ENCODE results near the gene AGAP2.
A peak's percentile ranks its signal among the peaks of the same experiment; 100 is the strongest.

AGAP2 gene

DNA sequence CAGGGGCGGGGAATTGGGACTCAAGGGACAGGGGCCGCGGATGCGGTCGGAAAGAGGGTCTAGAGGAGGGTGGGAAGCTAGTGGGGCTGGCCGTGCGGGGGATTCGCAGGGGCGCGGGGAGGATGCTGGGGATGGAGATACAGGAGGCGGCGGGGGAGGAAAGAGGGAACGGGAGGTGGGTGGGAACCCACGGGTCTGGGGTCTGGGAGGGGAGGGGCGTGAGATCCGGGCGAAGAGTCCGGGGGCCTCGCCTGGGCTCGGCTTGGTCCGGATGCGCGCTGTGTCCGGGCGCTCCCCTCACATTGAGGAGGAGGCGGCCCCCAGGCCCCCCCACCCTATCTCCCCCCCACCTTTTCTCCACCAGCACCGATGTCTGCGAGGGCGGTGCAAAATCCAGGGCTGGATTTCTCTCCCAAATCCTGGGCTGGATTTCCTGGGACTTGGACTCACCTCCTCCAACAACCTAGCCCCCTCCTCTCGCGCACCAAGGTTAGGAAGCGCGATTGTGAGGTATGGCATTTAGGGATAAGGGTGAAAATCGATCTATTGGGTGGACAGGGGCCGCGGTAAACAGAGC is at the start of gene AGAP2:
AGAP2 (minus strand) TSS at position 82 of the 577 bp plus-strand sequence. CDS start 496 bp downstream, outside the sequence.
- H3K4me3 ChIP-seq (ENCODE audit: control insufficient read depth, low read depth, low read length): peak within 1 kb of the TSS; percentile 12
- TF ChIP-seq CTCF (IDR thresholded peaks at IDR 0.05; ENCODE audit: control insufficient read depth, insufficient read depth, low read depth, low read length, missing control alignments): no peak
- DNase-seq (ENCODE audit: low read depth): no peak

DNA sequence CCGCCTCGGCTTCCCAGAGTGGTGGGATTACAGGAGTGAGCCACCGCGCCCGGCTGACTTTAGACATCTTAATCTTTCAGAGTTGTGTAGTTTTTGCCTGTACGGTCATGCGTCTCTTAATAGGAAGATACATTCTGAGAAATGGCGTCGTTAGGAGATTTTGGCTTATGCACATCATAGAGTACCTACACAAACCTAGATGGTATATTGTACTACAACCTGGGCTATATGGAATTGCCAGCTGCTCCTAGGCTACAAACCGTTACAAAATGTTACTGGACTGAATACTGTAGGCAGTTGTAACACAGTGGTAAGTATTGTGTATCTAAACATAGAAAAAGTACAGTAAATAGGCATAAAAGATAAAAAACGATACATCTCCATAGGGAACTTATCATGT is 45.3 kb upstream of the AGAP2 start:
- TF ChIP-seq CTCF (IDR thresholded peaks at IDR 0.05; ENCODE audit: control insufficient read depth, insufficient read depth, low read depth, low read length, missing control alignments): no peak
- no peak overlapping the region for H3K4me3 ChIP-seq (ENCODE audit: control insufficient read depth, low read depth, low read length)
- no peak for DNase-seq (ENCODE audit: low read depth)

DNA sequence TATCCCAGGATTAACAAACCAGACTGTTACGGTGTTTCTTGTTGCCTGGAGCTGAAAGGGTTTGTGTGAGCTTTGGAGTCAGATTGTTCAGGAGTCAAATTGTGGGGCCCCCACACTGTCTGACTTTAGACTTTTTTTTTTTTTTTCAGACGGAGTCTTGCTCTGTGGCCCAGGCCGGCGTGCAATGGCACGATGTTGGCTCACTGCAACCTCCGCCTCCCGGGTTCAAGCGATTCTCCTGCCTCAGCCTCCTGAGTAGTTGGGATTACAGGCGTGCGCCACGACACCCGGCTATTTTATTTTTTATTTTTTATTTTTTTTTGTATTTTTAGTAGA is 44.9 kb upstream of the AGAP2 start:
- H3K4me3 ChIP-seq (ENCODE audit: control insufficient read depth, low read depth, low read length): peak overlapping the region; percentile 95
- TF ChIP-seq CTCF (IDR thresholded peaks at IDR 0.05; ENCODE audit: control insufficient read depth, insufficient read depth, low read depth, low read length, missing control alignments): no peak
- DNase-seq (ENCODE audit: low read depth): no peak

DNA sequence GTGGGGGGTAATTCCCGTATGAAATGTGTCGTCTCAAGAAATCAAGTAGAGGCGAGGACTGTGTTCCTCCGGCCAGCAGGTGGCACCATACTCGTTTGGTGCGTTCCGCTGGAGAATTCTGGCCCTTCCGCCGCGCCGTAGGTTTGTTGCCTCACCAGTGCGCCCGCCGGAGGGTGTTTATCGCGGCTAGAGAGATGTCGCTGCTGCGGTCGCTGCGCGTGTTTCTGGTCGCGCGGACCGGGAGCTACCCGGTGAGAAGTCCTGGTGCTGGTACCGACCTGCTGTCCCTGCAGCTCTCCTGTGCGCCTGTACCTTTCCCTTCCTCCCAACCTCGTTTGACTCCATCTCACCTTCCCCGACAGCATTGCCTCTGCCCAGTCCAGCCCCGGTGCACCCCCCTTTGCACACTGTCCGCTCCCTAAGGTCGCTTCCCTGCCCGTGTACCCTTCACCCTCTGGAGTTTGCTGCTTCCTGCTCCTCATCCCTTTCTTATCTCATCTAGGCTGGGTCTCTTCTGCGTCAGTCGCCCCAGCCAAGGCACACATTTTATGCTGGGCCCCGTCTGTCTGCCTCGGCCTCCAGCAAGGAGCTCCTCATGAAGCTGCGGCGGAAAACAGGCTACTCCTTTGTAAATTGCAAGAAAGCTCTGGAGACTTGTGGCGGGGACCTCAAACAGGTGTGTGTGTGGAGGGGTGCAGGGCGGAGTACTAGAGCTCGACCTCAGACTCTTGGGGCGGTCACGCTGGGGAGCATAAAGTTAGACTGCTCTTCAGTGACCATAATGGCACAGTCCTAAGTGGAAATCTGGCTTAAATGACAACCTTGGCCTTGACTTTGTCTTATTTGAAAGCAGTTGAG is 44.3 kb upstream of the AGAP2 start, which contains the start of gene TSFM:
TSFM (plus strand) TSS at position 180 of the 858 bp plus-strand sequence; CDS start at position 195, 15 bp downstream.
- peak; percentile 90 for TF ChIP-seq CTCF (IDR thresholded peaks at IDR 0.05; ENCODE audit: control insufficient read depth, insufficient read depth, low read depth, low read length, missing control alignments)
- peak; percentile 79 for DNase-seq (ENCODE audit: low read depth)
- H3K4me3 ChIP-seq (ENCODE audit: control insufficient read depth, low read depth, low read length): peak within 1 kb of the TSS; percentile 95

DNA sequence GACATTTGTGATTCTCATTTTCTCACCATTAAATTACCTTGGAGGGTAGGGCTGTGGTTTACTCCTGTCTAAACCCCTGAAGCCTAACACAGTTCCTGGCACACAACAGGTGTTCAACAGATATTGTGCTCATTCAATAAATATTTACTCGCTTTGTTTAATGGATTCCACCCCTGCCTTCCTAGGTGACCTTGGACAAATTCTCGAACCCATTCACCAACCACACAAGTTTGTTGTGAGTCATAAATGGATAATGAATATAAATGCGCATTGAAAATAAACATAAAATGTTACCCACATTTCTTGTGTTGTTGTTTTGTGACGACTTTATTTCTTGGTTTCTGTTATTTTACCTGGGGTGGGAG is 43.7 kb upstream of the AGAP2 start:
- TF ChIP-seq CTCF (IDR thresholded peaks at IDR 0.05; ENCODE audit: control insufficient read depth, insufficient read depth, low read depth, low read length, missing control alignments): no peak
- H3K4me3 ChIP-seq (ENCODE audit: control insufficient read depth, low read depth, low read length): no peak overlapping the region
- no peak for DNase-seq (ENCODE audit: low read depth)

GRCh38 chr12:57781801-57782200 is 43.3 kb upstream of the AGAP2 start:
- no peak overlapping the region for H3K4me3 ChIP-seq (ENCODE audit: control insufficient read depth, low read depth, low read length)
- TF ChIP-seq CTCF (IDR thresholded peaks at IDR 0.05; ENCODE audit: control insufficient read depth, insufficient read depth, low read depth, low read length, missing control alignments): no peak
- no peak for DNase-seq (ENCODE audit: low read depth)
